ENCODE data around the gene BNIP2. TPM values are rescaled to one million over a fixed set of nuclear protein-coding genes. Genes with fewer than 3 reads are reported as not detected.

The BNIP2 gene
- total RNA-seq, 4 donors from 2014 or later: 124 to 171 (median 160) TPM

- no peak for TF ChIP-seq CTCF (IDR thresholded peaks at IDR 0.05; ENCODE audit: low read depth)
These were observed 39.5 kb downstream of the BNIP2 start for GRCh38 chr15:59649603-59650002.

- TF ChIP-seq CTCF (IDR thresholded peaks at IDR 0.05; ENCODE audit: low read depth): no peak
These were observed 42.0 kb downstream of the BNIP2 start for GRCh38 chr15:59647085-59647484.

DNA sequence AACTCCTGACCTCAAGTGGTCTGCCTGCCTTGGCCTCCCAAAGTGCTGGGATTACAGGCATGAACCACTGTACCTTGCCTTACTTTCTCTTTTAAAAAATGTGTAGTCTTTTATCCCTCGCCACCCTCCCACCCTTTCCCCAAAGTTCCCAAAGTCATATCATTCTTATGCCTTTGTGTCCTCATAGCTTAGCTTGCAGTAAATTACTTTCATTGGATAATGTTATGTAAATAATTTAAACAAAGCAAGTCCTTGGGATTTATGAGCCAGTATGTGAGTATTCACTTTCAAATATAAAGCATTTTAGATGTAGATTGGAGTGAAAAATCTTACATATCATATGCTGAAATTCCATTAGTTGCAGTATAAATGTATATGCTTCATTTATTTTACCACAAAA is 42.8 kb downstream of the BNIP2 start:
- TF ChIP-seq CTCF (IDR thresholded peaks at IDR 0.05; ENCODE audit: low read depth): no peak

DNA sequence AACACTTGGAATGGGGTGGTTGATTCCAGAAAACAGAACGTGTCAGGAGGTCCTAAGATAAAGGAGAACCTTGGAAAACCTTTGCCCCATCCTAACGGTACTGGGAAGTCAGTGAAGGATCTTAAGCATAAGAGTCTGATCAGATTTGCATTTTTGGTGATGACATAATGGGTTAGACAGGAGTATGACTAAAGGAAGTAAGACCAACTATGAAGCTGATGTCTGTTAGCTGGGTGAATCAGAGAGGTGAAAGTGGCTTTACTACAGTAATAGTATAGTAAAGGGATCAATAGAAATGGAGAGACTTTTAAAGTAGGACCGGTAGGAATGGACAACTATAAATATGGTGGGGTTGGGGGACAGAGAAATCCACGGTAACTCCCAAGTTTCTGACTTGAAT is 44.4 kb downstream of the BNIP2 start:
- TF ChIP-seq CTCF (IDR thresholded peaks at IDR 0.05; ENCODE audit: low read depth): no peak

DNA sequence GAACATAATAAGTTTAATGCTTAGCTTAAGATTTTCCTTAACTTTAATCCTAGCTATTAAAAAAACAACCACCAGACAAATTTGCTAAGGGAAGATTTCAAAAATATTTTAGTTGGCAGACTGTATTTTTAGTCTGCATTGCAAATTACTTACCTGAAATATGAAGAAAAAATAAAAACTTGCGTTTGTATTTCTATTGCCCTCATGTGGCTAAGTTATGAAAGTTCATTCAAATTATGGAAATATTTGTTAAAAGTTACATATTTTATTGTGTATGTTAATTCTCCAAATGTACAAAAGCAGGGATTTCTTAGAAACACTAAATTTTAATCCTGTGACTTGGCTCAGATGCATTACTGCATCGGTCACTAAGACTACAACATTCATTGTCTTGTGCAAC is 46.8 kb downstream of the BNIP2 start:
- no peak for TF ChIP-seq CTCF (IDR thresholded peaks at IDR 0.05; ENCODE audit: low read depth)

DNA sequence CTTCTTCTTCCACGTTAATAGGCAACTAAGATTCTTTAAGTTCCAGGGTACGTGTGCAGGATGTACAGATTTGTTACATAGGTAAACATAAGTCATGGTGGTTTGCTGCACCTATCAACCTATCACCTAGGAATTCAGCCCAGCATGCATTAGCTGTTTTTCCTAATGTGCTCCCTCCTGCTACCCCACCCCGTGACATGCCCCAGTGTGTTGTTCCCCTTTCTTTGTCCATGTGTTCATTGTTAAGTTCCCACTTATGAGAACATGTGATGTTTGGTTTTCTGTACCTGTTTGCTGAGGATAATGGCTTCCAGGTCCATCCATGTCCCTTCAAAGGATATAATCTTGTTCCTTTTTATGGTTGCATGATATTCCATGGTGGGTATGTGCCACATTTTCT is 52.9 kb downstream of the BNIP2 start:
- TF ChIP-seq CTCF (IDR thresholded peaks at IDR 0.05; ENCODE audit: low read depth): no peak

DNA sequence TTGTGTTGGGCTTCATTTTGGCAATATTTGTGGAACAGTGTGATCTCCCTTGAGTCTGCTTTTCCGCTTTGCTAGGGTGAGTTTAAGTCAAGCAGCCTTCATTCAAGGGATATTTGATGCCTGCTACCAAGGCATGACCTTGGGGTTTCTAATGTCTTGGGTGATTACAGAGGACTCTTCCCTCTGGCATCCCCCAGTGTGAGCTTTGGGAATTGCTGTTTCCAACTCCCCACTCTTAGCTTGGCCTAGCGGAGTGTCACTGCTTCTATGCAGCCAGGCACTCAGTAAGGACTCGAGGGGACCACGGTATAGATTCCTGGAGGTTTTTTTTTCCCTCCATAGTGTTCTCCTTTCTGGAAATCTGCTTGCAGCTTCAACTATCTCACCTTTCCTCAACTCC is 56.4 kb downstream of the BNIP2 start:
- no peak for TF ChIP-seq CTCF (IDR thresholded peaks at IDR 0.05; ENCODE audit: low read depth)
